GM12892 (cell line): ENCODE measurements around the gene HBZ.

Experiments
- POLR2A ChIP-seq: IDR thresholded peaks from 2 replicates; pipeline ENCODE4 v1.6.1; 2011; ENCODE audit warnings: low read depth, low read length, control low read depth
- POLR2AphosphoS5 ChIP-seq: IDR thresholded peaks from 2 replicates; pipeline ENCODE4 v1.6.1; 2011; ENCODE audit warnings: low read depth, low read length, control low read depth

DNA sequence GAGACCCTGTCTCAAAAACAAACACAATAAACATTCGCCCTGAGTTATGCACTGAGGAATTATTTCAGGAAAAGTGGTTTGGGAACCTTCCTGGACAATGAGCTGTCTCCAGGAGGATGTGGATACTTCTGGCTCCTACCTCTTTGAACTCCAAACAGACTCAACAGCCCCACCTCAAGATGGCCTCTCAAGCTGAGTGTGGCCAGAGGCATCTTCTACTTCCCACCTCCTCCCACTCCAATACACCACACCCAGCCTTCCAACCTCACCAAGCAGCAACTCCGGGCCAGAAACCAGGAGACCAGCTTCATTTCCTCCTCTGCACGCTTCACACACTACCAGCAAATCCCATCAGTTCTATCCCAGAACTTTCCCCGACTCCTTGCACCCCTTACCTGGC lies 39.4 kb downstream of the HBZ start:
- TF ChIP-seq POLR2A (no peak), POLR2AphosphoS5 (no peak)
